Uterus (tissue), 2 donors: ENCODE data around the gene KRT28.

ENCODE experiments used
- POLR2A ChIP-seq, 2 donors: fragments of 450-650 bp; IDR thresholded peaks; one replicate each; pipeline ENCODE4 v1.6.1; 2016; ENCODE audit warnings: antibody characterized with exemption in 2 of 2, mild to moderate bottlenecking in 1 of 2, moderate library complexity in 1 of 2
- TF ChIP-seq, protein P1 (sequence below), 4 experiments: fragments of 200-600 bp in 2 of 4; fragments of 450-650 bp in 2 of 4; sonication (generic) in 2 of 4; IDR thresholded peaks; one replicate each; pipeline ENCODE4 v1.5.1; 2016 to 2019; ENCODE audit warnings: antibody characterized with exemption in 4 of 4, mild to moderate bottlenecking in 2 of 4, moderate library complexity in 1 of 4

DNA sequence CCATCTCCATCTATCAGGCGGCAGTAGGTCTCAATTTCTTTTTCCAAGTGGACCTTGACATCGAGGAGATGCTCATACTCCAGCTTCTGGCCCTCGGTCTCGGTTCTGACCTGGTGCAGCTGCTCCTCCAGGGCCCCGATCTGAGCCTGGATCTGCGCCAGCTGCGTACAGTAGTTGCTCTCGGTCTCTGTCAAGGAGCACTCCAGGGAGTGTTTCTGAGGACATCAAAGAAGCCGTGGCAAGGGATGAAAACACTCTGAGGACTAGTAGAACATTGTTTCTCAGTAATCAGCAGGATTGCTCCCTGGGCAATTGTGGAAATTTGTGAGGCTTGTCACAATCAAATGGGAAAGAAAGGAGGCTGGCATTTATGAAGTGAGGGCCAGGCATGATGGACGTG, 5.9 kb downstream of the KRT28 start:
- TF ChIP-seq, protein P1, sequence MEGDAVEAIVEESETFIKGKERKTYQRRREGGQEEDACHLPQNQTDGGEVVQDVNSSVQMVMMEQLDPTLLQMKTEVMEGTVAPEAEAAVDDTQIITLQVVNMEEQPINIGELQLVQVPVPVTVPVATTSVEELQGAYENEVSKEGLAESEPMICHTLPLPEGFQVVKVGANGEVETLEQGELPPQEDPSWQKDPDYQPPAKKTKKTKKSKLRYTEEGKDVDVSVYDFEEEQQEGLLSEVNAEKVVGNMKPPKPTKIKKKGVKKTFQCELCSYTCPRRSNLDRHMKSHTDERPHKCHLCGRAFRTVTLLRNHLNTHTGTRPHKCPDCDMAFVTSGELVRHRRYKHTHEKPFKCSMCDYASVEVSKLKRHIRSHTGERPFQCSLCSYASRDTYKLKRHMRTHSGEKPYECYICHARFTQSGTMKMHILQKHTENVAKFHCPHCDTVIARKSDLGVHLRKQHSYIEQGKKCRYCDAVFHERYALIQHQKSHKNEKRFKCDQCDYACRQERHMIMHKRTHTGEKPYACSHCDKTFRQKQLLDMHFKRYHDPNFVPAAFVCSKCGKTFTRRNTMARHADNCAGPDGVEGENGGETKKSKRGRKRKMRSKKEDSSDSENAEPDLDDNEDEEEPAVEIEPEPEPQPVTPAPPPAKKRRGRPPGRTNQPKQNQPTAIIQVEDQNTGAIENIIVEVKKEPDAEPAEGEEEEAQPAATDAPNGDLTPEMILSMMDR (IDR thresholded peaks at IDR 0.05): no peak
- no peak for TF ChIP-seq POLR2A (IDR thresholded peaks at IDR 0.05)
